Liver (tissue), 9 donors: ENCODE results near the gene B3GNT3. TPM values are rescaled to one million over a fixed set of nuclear protein-coding genes. Genes with fewer than 3 reads are reported as not detected.

Source experiments
- DNase-seq: peaks from one replicate; pipeline ENCODE4 v3.0.0-alpha.2; 2017; ENCODE audit warnings: low spot score
- H3K27ac ChIP-seq, 2 donors: one replicate each; pipeline ENCODE4 v1.7.0; 2013; ENCODE audit warnings: inconsistent platforms in 2 of 2, low read length in 2 of 2, control low read depth in 1 of 2, low read depth in 1 of 2, mild to moderate bottlenecking in 1 of 2
- H3K27me3 ChIP-seq, 4 donors: one replicate each; pipeline versions ENCODE4 v1.6.1 to v1.7.0; 2013; ENCODE audit warnings: low read length in 3 of 4, inconsistent platforms in 1 of 4, mild to moderate bottlenecking in 1 of 4, moderate library complexity in 1 of 4; ENCODE audit not compliant: control insufficient read depth in 4 of 4, insufficient read depth in 4 of 4
- H3K36me3 ChIP-seq, 4 donors: one replicate each; pipeline versions ENCODE4 v1.6.1 to v1.7.0; 2013; ENCODE audit warnings: low read length in 3 of 4, mild to moderate bottlenecking in 3 of 4, low read depth in 1 of 4, moderate library complexity in 1 of 4; ENCODE audit not compliant: control insufficient read depth in 4 of 4, insufficient read depth in 3 of 4
- H3K4me1 ChIP-seq, 4 donors: one replicate each; pipeline versions ENCODE4 v1.6.1 to v1.7.0; 2013; ENCODE audit warnings: low read length in 3 of 4, mild to moderate bottlenecking in 3 of 4, moderate library complexity in 1 of 4; ENCODE audit not compliant: control insufficient read depth in 4 of 4, insufficient read depth in 4 of 4
- H3K4me3 ChIP-seq, 3 donors: one replicate each; pipeline versions ENCODE4 v1.6.1 to v1.7.0; 2013; ENCODE audit warnings: low read length in 3 of 3, control low read depth in 1 of 3, low read depth in 1 of 3, mild to moderate bottlenecking in 1 of 3
- H3K9ac ChIP-seq, 2 donors: one replicate each; pipeline ENCODE4 v1.7.0; 2013; ENCODE audit warnings: low read length in 2 of 2, mild to moderate bottlenecking in 2 of 2, moderate library complexity in 2 of 2, control low read depth in 1 of 2, low read depth in 1 of 2
- H3K9me3 ChIP-seq, 4 donors: one replicate each; pipeline versions ENCODE4 v1.6.1 to v1.7.0; 2013; ENCODE audit warnings: low read length in 3 of 4; ENCODE audit not compliant: control insufficient read depth in 4 of 4
- FOXA2 ChIP-seq: IDR thresholded peaks from 2 replicates; pipeline ENCODE4 v1.6.1; 2016; ENCODE audit warnings: antibody characterized with exemption
- GABPA ChIP-seq, 2 donors: IDR thresholded peaks in 1 of 2; conservative IDR thresholded peaks in 1 of 2; 2 replicates each; pipeline ENCODE4 v1.6.1; 2016; ENCODE audit warnings: antibody characterized with exemption in 2 of 2, mild to moderate bottlenecking in 1 of 2, moderate library complexity in 1 of 2
- HNF4A ChIP-seq, 2 donors: conservative IDR thresholded peaks; 2 replicates each; pipeline ENCODE4 v1.6.1; 2016; ENCODE audit warnings: antibody characterized with exemption in 2 of 2, mild to moderate bottlenecking in 2 of 2
- HNF4G ChIP-seq: IDR thresholded peaks from 2 replicates; pipeline ENCODE4 v1.6.1; 2016; ENCODE audit warnings: antibody characterized with exemption
- JUND ChIP-seq, 2 donors: IDR thresholded peaks; 2 replicates each; pipeline ENCODE4 v1.6.1; 2016; ENCODE audit warnings: antibody characterized with exemption in 2 of 2
- MAX ChIP-seq: IDR thresholded peaks from 2 replicates; pipeline ENCODE4 v1.6.1; 2016; ENCODE audit warnings: antibody characterized with exemption
- NR2F2 ChIP-seq: IDR thresholded peaks from 2 replicates; pipeline ENCODE4 v1.6.1; 2016; ENCODE audit warnings: antibody characterized with exemption
- REST ChIP-seq: IDR thresholded peaks from 2 replicates; pipeline ENCODE4 v1.6.1; 2016; ENCODE audit warnings: antibody characterized with exemption, mild to moderate bottlenecking
- SP1 ChIP-seq: IDR thresholded peaks from 2 replicates; pipeline ENCODE4 v1.6.1; 2018; ENCODE audit warnings: antibody characterized with exemption, mild to moderate bottlenecking
- TAF1 ChIP-seq: conservative IDR thresholded peaks from 2 replicates; pipeline ENCODE4 v1.6.1; 2016; ENCODE audit warnings: antibody characterized with exemption, mild to moderate bottlenecking
- YY1 ChIP-seq: IDR thresholded peaks from 2 replicates; pipeline ENCODE4 v1.6.1; 2016; ENCODE audit warnings: antibody characterized with exemption, mild to moderate bottlenecking
- WGBS: extraction: QIAGEN DNeasy Blood & Tissue Kit; methylation state at CpG from one replicate; pipeline ENCODE4 v1.1.7; 2013; 5-methylcytosine and 5-hydroxymethylcytosine counted together
- polyA plus RNA-seq, 2 donors: library from polyadenylated mRNA; stranded (reverse) in 1 of 2; unstranded in 1 of 2; fragments of 200-250 nt in 1 of 2; fragments of >200 nt in 1 of 2; fragmentation: Nextera tagmentation in 1 of 2; extraction: Ambion mirVana in 1 of 2; gene quantifications; one replicate each; pipeline versions ENCODE4 v1.2.1 to v1.2.3, GENCODE V29; 2013 to 2015
- total RNA-seq, 2 donors: library from RNA; depleted of rRNA; stranded (reverse); fragments of >200 nt; gene quantifications; one replicate each; pipeline ENCODE4 v1.2.3, GENCODE V29; 2014
- TF ChIP-seq, protein P1 (sequence below): fragments of 150-350 bp; IDR thresholded peaks from 2 replicates; pipeline ENCODE4 v1.5.1; 2017; ENCODE audit warnings: improper control_type of control experiment, low read depth, low read length; ENCODE audit not compliant: missing input control
- TF ChIP-seq, protein P2 (sequence below): IDR thresholded peaks from 2 replicates; pipeline ENCODE4 v1.6.1; 2016; ENCODE audit warnings: antibody characterized with exemption
- TF ChIP-seq, protein P3 (sequence below): IDR thresholded peaks from 2 replicates; pipeline ENCODE4 v1.6.1; 2016; ENCODE audit warnings: antibody characterized with exemption
- donor health status: healthy.
- donor health status: healthy.
- donor health status: healthy.
- donor health status: healthy.
- donor health status: healthy.

B3GNT3 gene
- total and polyA plus RNA-seq, 4 donors: 0.14 to 2.1 (median 1.1) TPM

DNA sequence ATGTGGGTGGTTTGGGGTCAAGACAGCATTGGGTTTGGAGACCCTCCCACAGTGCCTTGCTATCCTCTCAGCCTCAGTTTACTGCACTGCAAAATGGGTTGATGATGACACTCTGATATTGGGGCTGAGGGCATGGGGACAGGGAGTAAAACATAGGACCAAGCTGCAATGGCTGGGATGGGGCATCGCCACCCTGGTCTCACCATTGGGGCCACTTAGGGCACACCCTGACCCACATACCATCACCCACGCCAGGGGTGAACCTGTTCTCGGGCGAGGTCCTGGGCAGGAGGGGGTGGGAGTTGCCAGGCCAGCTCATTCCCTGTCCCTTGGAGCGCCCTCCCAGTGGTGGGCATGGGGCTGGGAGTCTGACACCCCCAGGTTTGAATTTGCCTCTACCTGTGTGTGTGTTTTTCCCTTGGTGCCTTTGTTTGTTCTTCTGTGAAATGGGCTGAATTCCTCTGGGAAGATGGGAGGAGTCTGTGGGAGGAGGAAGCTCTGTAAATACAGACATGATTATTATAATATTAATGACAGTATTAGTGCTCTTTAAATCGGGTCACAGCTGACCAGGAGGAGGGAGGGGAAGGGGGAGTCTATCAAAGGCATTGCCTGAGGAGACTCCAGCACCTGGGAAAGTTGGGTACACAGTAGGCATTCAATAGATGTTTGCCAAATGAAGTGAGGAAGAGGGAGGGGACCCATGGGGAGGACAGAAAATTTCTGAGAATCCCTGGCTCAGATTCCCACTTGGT lies 45.9 kb upstream of the B3GNT3 start (continued):
- TF ChIP-seq REST: no peak

DNA sequence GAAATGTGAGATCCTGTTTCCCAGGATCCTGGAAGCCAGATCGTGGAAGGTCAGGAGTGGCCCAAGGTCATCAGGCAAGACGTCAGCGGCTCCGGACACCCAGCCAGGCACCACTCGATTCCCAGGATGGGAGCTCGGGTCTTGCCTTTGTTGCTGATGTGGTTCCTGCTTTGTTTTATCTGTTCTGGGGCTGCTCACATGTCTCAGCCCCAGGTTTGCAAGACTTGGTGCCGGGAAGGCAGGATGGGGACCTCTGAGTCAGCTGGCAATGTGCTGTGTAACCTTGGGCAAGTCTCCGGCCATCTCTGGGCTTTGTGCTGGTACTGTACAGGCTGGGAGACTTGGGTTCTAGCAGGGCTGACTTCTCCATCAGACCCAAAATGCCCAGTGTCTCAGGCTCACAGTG lies 45.0 kb upstream of the B3GNT3 start:
- TF ChIP-seq FOXA2 (no peak), NR2F2 (peak; percentile 52)
- DNase-seq: no peak
- no peaks in the 10 kb centered on the region for H3K36me3 ChIP-seq
- no peaks in the 10 kb centered on the region for H3K9me3 ChIP-seq
- H3K27ac ChIP-seq: no peak overlapping the region
- no peak overlapping the region for H3K9ac ChIP-seq
- 26% methylated on average over 8 of the region's 8 CpGs for WGBS
- no peak overlapping the region for H3K4me3 ChIP-seq
- peaks cover 0 to 5% (median under 1%) of the 10 kb centered on the region in 4 donors for H3K4me1 ChIP-seq
- no peaks in the 10 kb centered on the region for H3K27me3 ChIP-seq

- H3K9ac ChIP-seq: no peak within 1 kb of the TSS
- no peak for TF ChIP-seq SP1
- TF ChIP-seq, protein P1, sequence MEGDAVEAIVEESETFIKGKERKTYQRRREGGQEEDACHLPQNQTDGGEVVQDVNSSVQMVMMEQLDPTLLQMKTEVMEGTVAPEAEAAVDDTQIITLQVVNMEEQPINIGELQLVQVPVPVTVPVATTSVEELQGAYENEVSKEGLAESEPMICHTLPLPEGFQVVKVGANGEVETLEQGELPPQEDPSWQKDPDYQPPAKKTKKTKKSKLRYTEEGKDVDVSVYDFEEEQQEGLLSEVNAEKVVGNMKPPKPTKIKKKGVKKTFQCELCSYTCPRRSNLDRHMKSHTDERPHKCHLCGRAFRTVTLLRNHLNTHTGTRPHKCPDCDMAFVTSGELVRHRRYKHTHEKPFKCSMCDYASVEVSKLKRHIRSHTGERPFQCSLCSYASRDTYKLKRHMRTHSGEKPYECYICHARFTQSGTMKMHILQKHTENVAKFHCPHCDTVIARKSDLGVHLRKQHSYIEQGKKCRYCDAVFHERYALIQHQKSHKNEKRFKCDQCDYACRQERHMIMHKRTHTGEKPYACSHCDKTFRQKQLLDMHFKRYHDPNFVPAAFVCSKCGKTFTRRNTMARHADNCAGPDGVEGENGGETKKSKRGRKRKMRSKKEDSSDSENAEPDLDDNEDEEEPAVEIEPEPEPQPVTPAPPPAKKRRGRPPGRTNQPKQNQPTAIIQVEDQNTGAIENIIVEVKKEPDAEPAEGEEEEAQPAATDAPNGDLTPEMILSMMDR: no peak
- no peak for TF ChIP-seq TAF1
- TF ChIP-seq, protein P2, sequence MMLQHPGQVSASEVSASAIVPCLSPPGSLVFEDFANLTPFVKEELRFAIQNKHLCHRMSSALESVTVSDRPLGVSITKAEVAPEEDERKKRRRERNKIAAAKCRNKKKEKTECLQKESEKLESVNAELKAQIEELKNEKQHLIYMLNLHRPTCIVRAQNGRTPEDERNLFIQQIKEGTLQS: no peak
- no peak for TF ChIP-seq JUND (IDR thresholded peaks at IDR 0.05)
- TF ChIP-seq MAX: no peak
- TF ChIP-seq FOXA2: no peak
- no peak for TF ChIP-seq GABPA (IDR thresholded peaks at IDR 0.05 in 1 of 2, conservative IDR thresholded peaks at IDR 0.05 in 1 of 2)
- TF ChIP-seq, protein P3, sequence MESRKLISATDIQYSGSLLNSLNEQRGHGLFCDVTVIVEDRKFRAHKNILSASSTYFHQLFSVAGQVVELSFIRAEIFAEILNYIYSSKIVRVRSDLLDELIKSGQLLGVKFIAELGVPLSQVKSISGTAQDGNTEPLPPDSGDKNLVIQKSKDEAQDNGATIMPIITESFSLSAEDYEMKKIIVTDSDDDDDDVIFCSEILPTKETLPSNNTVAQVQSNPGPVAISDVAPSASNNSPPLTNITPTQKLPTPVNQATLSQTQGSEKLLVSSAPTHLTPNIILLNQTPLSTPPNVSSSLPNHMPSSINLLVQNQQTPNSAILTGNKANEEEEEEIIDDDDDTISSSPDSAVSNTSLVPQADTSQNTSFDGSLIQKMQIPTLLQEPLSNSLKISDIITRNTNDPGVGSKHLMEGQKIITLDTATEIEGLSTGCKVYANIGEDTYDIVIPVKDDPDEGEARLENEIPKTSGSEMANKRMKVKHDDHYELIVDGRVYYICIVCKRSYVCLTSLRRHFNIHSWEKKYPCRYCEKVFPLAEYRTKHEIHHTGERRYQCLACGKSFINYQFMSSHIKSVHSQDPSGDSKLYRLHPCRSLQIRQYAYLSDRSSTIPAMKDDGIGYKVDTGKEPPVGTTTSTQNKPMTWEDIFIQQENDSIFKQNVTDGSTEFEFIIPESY: no peak
- no peak for TF ChIP-seq HNF4G
- TF ChIP-seq HNF4A (conservative IDR thresholded peaks at IDR 0.05): no peak
- no peak for TF ChIP-seq YY1
- peak within 1 kb of the TSS in 1 of 2 donors; percentile 48 for H3K27ac ChIP-seq
- H3K4me1 ChIP-seq: peaks cover 0 to 5% (median 3%) of the 10 kb centered on the region in 4 donors
- H3K4me3 ChIP-seq: peak within 1 kb of the TSS in 1 of 3 donors; percentile 5
- no peak for DNase-seq
- no peaks in the 10 kb centered on the region for H3K9me3 ChIP-seq
- peaks cover 0 to 2% (median 0%) of the 10 kb centered on the region in 4 donors for H3K27me3 ChIP-seq
- 47% methylated on average over 28 of the region's 28 CpGs for WGBS
- no peaks in the 10 kb centered on the region for H3K36me3 ChIP-seq
Measured at GRCh38 chr19:17751103-17751911, 43.6 kb upstream of the B3GNT3 start, which contains the start of gene FCHO1. Gene FCHO1, plus strand, starts transcription at chr19:17751477. Its CDS starts 3,688 bp downstream, at chr19:17755165.
